A673 (cell line): Measurements from ENCODE around the gene P4HA2. TPM values are rescaled to one million over a fixed set of nuclear protein-coding genes. Genes with fewer than 3 reads are reported as not detected.

Source experiments
- BruUV-seq: library from RNA; stranded (reverse); fragments of 400-500 nt; replicated peaks from 2 replicates; lab custom pipeline; 2021; lab: Mats Ljungman, UMichigan
- CTCF ChIA-PET: fragments of 300-600 bp; sonication (Branson Sonifier 250); formaldehyde crosslinking; loops from one replicate; lab custom pipeline; 2022; ENCODE audit warnings: antibody characterized with exemption; lab: Charles Lee
- POLR2A ChIA-PET: fragments of 300-600 bp; sonication (Branson Sonifier 250); formaldehyde crosslinking; loops from one replicate; lab custom pipeline; 2022; ENCODE audit warnings: antibody characterized with exemption; ENCODE audit not compliant: low non-redundant PET; lab: Charles Lee
- DNase-seq: peaks from one replicate; pipeline ENCODE4 v3.0.0-alpha.2; 2015; ENCODE audit warnings: low spot score
- H3K27ac ChIP-seq: fragments of 200-600 bp; sonication (generic); 2 replicates; pipeline ENCODE4 v1.5.1; 2016; ENCODE audit warnings: mixed run types, low read depth, mild to moderate bottlenecking, mixed read lengths, antibody characterized with exemption, low read length; ENCODE audit not compliant: poor library complexity, severe bottlenecking
- H3K27me3 ChIP-seq: fragments of 200-600 bp; sonication (generic); replicated peaks from 2 replicates; pipeline ENCODE4 v1.6.1; 2017; ENCODE audit warnings: mixed run types, low read depth, mild to moderate bottlenecking, mixed read lengths, antibody characterized with exemption, low read length; ENCODE audit not compliant: insufficient read depth, poor library complexity
- H3K36me3 ChIP-seq: fragments of 200-600 bp; sonication (generic); 2 replicates; pipeline ENCODE4 v1.6.1; 2016; ENCODE audit warnings: mixed run types, mild to moderate bottlenecking, mixed read lengths, antibody characterized with exemption, low read length; ENCODE audit not compliant: insufficient read depth, poor library complexity, severe bottlenecking
- H3K4me1 ChIP-seq: fragments of 200-600 bp; sonication (generic); 2 replicates; pipeline ENCODE4 v1.6.1; 2017; ENCODE audit warnings: mixed run types, mild to moderate bottlenecking, mixed read lengths, antibody characterized with exemption, low read length; ENCODE audit not compliant: insufficient read depth, poor library complexity, severe bottlenecking
- H3K4me3 ChIP-seq: fragments of 200-600 bp; sonication (generic); 2 replicates; pipeline ENCODE4 v1.5.1; 2016; ENCODE audit warnings: low read depth, mixed run types, mild to moderate bottlenecking, mixed read lengths, low read length; ENCODE audit not compliant: poor library complexity, severe bottlenecking
- H3K9me3 ChIP-seq: fragments of 200-600 bp; sonication (generic); 2 replicates; pipeline ENCODE4 v1.6.1; 2016; ENCODE audit warnings: mixed run types, low read depth, mild to moderate bottlenecking, mixed read lengths, antibody characterized with exemption, low read length; ENCODE audit not compliant: poor library complexity, severe bottlenecking
- CTCF ChIP-seq: fragments of 300-800, 200-600 bp; sonication (generic); conservative IDR thresholded peaks from 2 replicates; pipeline ENCODE4 v1.5.1; 2017; ENCODE audit warnings: low read depth, mild to moderate bottlenecking, antibody characterized with exemption, low read length, moderate library complexity, mixed read lengths
- EZH2 ChIP-seq: fragments of 200-600 bp; sonication (generic); IDR thresholded peaks from 2 replicates; pipeline ENCODE4 v1.6.1; 2017; ENCODE audit warnings: borderline replicate concordance, low read depth, mild to moderate bottlenecking, mixed read lengths, antibody characterized with exemption, low read length; ENCODE audit not compliant: poor library complexity, severe bottlenecking
- intact Hi-C: fragments of 100-400 bp; cut with micrococcal nuclease; formaldehyde crosslinking; loops from one replicate; pipeline ENCODE4 v1.10.0; 2022; ENCODE audit not compliant: unreplicated experiment
- total RNA-seq: library from RNA; stranded (reverse); gene quantifications from 2 replicates; pipeline ENCODE4 v1.2.3, GENCODE V29; 2021

Gene P4HA2
- total RNA-seq, 1 experiment from 2014 or later: 2.8 TPM

DNA sequence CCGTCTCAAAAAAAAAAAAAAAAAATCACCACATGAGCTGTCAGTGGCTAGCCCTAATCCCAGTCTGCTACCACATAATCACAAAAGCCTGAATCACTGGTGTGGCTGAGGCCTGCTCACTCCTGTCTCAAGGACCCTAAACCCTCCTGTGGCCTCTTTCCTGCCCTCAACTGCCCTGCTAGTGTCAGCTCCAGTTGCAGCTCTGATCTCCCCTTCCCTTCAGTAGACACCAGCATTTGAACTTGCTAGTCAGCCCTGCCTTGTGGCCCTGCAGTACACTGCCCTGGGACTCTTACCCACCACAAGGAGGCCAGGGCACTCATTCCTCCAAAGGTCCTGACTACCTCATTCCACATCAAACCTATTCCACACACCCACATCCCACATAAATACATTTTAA is 9.5 kb upstream of the P4HA2 start:
- no peak for DNase-seq
- BruUV-seq: no TSS peak
- no peak overlapping the region for H3K27ac ChIP-seq
- POLR2A ChIA-PET: no interaction called here
- TF ChIP-seq EZH2: no peak
- TF ChIP-seq CTCF: no peak
- no peaks in the 10 kb centered on the region for H3K9me3 ChIP-seq
- no peaks in the 10 kb centered on the region for H3K36me3 ChIP-seq
- H3K4me3 ChIP-seq: no peak overlapping the region
- CTCF ChIA-PET: interaction anchor here (1.1 kb wide), 1 partner anchor 149 kb away, joined by 3 read pairs; no protein-coding TSS in a partner anchor
- intact Hi-C loops: loop anchor here (5.0 kb wide), 1 partner anchor 265 kb away; no protein-coding TSS in a partner anchor
- no peaks in the 10 kb centered on the region for H3K27me3 ChIP-seq
- no peaks in the 10 kb centered on the region for H3K4me1 ChIP-seq

GRCh38 chr5:132235340-132235739 is 7.7 kb upstream of the P4HA2 start:
- H3K36me3 ChIP-seq: no peaks in the 10 kb centered on the region
- no peak overlapping the region for H3K4me3 ChIP-seq
- intact Hi-C loops: loop anchor here (5.0 kb wide), 1 partner anchor 267 kb away; no protein-coding TSS in a partner anchor
- no peaks in the 10 kb centered on the region for H3K9me3 ChIP-seq
- CTCF ChIA-PET: no interaction called here
- no peaks in the 10 kb centered on the region for H3K4me1 ChIP-seq
- no peak for DNase-seq
- POLR2A ChIA-PET: no interaction called here
- H3K27ac ChIP-seq: no peak overlapping the region
- TF ChIP-seq EZH2: no peak
- no peaks in the 10 kb centered on the region for H3K27me3 ChIP-seq
- BruUV-seq: no TSS peak

DNA sequence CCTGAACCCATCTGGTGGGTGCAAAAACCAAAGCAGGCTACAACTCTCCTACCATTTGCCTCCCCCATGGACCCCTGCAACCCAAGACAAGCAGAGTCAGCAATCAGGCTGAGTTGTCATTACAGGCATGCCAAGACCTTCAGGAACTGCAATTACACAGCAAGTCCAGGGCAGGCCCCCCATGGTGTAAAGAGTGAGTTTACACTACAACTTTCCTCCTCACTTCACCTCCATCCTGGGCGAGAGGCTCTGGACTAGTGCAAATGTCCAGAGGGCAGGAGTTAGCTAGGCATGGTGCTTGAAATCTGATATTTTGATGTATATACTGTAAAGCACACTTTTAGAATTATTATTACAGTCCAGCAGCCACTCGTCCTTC is 7.0 kb upstream of the P4HA2 start:
- CTCF ChIA-PET: no interaction called here
- no peak for DNase-seq
- TF ChIP-seq EZH2 (no peak), CTCF (no peak)
- POLR2A ChIA-PET: no interaction called here
- Histone ChIP-seq H3K4me1 (no peaks in the 10 kb centered on the region), H3K4me3 (no peak overlapping the region), H3K9me3 (no peaks in the 10 kb centered on the region), H3K27me3 (no peaks in the 10 kb centered on the region), H3K36me3 (no peaks in the 10 kb centered on the region), H3K27ac (no peak overlapping the region)
- BruUV-seq: no TSS peak
- intact Hi-C loops: loop anchor here (5.0 kb wide), 1 partner anchor 268 kb away; no protein-coding TSS in a partner anchor
